Measurements from ENCODE around the gene CNGA3.

The CNGA3 gene

GRCh38 chr2:98332989-98333388 is 13.3 kb upstream of the CNGA3 start:
- H3K9me3 Mint-ChIP-seq = peaks cover 9% of the 10 kb centered on the region
- H3K36me3 Mint-ChIP-seq (ENCODE audit: low read depth) = no peaks in the 10 kb centered on the region
- H3K27me3 Mint-ChIP-seq (ENCODE audit: low read depth, poor library complexity) = peaks cover 25% of the 10 kb centered on the region
- H3K4me1 Mint-ChIP-seq = peaks cover 16% of the 10 kb centered on the region
- no peak for TF ChIP-seq CTCF (IDR thresholded peaks at IDR 0.05)
- no peak overlapping the region for H3K27ac Mint-ChIP-seq
- DNase-seq = no peak
- no peak overlapping the region for H3K4me3 Mint-ChIP-seq

- no peak for DNase-seq
- TF ChIP-seq CTCF (IDR thresholded peaks at IDR 0.05) = no peak
- H3K4me3 Mint-ChIP-seq = peak overlapping the region; percentile 7
- H3K4me1 Mint-ChIP-seq = peaks cover 16% of the 10 kb centered on the region
- H3K27ac Mint-ChIP-seq = no peak overlapping the region
- H3K36me3 Mint-ChIP-seq (ENCODE audit: low read depth) = no peaks in the 10 kb centered on the region
- H3K27me3 Mint-ChIP-seq (ENCODE audit: low read depth, poor library complexity) = peaks cover 25% of the 10 kb centered on the region
- peaks cover 12% of the 10 kb centered on the region for H3K9me3 Mint-ChIP-seq
These were observed 12.3 kb upstream of the CNGA3 start for GRCh38 chr2:98333922-98334321.

GRCh38 chr2:98334439-98335078 is 11.7 kb upstream of the CNGA3 start:
- peaks cover 12% of the 10 kb centered on the region for H3K9me3 Mint-ChIP-seq

GRCh38 chr2:98335271-98335670 is 11.0 kb upstream of the CNGA3 start:
- H3K4me1 Mint-ChIP-seq = peaks cover 16% of the 10 kb centered on the region
- peaks cover 12% of the 10 kb centered on the region for H3K9me3 Mint-ChIP-seq
- no peak for DNase-seq
- H3K27me3 Mint-ChIP-seq (ENCODE audit: low read depth, poor library complexity) = peaks cover 30% of the 10 kb centered on the region
- no peaks in the 10 kb centered on the region for H3K36me3 Mint-ChIP-seq (ENCODE audit: low read depth)
- no peak for TF ChIP-seq CTCF (IDR thresholded peaks at IDR 0.05)
- no peak overlapping the region for H3K27ac Mint-ChIP-seq
- H3K4me3 Mint-ChIP-seq = no peak overlapping the region

More at GRCh38 chr2:98334439-98335078, 11.7 kb upstream of the CNGA3 start:
- Mint-ChIP-seq H3K27ac (no peak overlapping the region), H3K4me3 (peak overlapping the region; percentile 7), H3K27me3 (ENCODE audit: low read depth, poor library complexity) (peaks cover 30% of the 10 kb centered on the region), H3K36me3 (ENCODE audit: low read depth) (no peaks in the 10 kb centered on the region), H3K4me1 (peaks cover 16% of the 10 kb centered on the region)
- no peak for TF ChIP-seq CTCF (IDR thresholded peaks at IDR 0.05)
- no peak for DNase-seq

GRCh38 chr2:98341241-98341640 is 5.0 kb upstream of the CNGA3 start:
- H3K27ac Mint-ChIP-seq = no peak overlapping the region
- no peak overlapping the region for H3K4me3 Mint-ChIP-seq
- no peaks in the 10 kb centered on the region for H3K36me3 Mint-ChIP-seq (ENCODE audit: low read depth)
- H3K27me3 Mint-ChIP-seq (ENCODE audit: low read depth, poor library complexity) = peaks cover 65% of the 10 kb centered on the region
- no peak for TF ChIP-seq CTCF (IDR thresholded peaks at IDR 0.05)
- H3K9me3 Mint-ChIP-seq = peaks cover 12% of the 10 kb centered on the region
- no peak for DNase-seq
- H3K4me1 Mint-ChIP-seq = peaks cover 4% of the 10 kb centered on the region

- no peak for DNase-seq
- no peak overlapping the region for H3K4me3 Mint-ChIP-seq
- H3K36me3 Mint-ChIP-seq (ENCODE audit: low read depth) = no peaks in the 10 kb centered on the region
- H3K4me1 Mint-ChIP-seq = peaks cover 5% of the 10 kb centered on the region
- H3K27me3 Mint-ChIP-seq (ENCODE audit: low read depth, poor library complexity) = peaks cover 79% of the 10 kb centered on the region
- peaks cover 3% of the 10 kb centered on the region for H3K9me3 Mint-ChIP-seq
- no peak overlapping the region for H3K27ac Mint-ChIP-seq
- TF ChIP-seq CTCF (IDR thresholded peaks at IDR 0.05) = no peak
These were observed 3.0 kb upstream of the CNGA3 start for GRCh38 chr2:98343285-98343684.
